GM19025 (cell line): ENCODE data around the gene SMIM28.

Experiments used
- ATAC-seq: cut with Tn5 transposase; IDR thresholded peaks from one replicate; pipeline ENCODE4 v1.9.1; 2021; ENCODE audit warnings: mild to moderate bottlenecking, low read depth, moderate library complexity; ENCODE audit not compliant: unreplicated experiment

The SMIM28 gene

GRCh38 chr6:138426500-138427123 lies 48.9 kb downstream of the SMIM28 start:
- no peak for ATAC-seq

- no peak for ATAC-seq
Measured at GRCh38 chr6:138427701-138428100, 50.0 kb downstream of the SMIM28 start.

GRCh38 chr6:138428944-138429598 lies 51.4 kb downstream of the SMIM28 start:
- ATAC-seq: no peak

DNA sequence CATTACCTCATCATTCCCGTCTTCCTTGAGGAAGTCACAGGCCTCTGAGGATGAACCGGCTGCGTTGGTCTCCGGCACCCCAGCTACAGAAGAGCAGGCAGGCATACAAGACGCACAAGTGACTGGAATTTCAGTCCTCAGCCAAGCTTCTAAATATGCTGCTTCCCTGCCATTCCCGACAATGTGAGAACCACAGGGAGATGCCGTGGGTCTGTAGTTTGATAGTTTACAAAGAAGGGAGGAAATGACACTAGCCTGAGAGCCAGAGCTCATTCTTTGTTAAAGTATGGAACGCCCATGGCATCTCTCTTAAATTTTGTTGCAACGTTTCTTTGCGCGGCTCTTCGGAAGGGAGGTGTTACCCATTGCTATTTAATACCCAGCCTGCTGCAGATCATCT lies 52.1 kb downstream of the SMIM28 start:
- no peak for ATAC-seq

- no peak for ATAC-seq
Measured at GRCh38 chr6:138430361-138431145, 52.8 kb downstream of the SMIM28 start.

DNA sequence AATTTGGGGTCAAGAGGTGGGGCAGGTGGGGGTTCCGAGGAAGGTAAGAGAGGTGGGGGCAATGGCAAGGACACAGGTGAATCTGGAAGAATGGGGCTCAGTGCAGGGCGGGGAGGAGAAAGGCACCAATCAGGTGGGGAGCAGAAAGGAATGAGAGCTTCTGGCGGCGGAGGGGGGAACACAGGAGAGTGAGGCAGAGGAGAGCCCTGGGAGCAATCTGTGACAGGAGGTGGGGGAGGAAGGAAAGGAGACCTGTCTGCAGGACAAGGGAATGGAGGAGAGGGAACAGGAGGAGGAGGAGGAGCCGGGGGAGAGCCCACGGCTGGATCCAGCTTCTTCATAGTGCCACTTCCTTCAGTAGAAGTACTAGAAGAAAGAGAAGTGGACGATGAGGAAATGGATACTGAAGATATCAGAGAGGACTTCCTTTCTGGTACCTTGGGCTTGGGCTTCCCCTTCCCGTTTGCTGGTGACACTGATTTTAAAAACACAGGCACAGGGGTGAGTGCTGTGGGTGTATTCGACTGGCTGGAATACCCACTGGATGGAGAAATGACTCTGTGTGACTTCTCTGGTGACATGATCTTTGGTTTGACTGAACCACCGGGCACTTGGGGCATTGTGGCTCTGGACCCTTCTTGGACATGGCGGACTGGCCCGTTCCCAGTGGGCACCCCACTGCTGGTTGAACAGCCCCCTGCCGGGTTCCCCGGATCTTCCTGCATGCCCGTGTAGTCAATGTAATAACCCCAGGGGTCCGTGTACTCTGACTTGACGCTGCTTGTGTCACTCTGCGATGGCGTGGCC lies 53.8 kb downstream of the SMIM28 start:
- no peak for ATAC-seq

DNA sequence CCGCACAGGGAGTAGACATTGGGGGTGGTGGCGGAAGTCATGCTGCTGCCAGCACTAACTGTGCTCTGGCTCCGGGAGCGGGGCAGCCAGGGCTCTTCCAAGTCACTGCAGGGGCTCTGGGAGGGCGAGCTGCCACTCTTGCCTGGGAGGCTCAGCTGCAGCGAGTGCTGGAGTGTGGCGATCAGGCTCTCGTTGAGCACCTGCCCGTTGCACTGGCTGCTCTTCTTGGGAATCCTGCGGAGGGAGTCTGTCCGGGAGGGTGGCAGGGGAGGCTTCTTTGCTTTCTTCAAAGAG lies 54.3 kb downstream of the SMIM28 start:
- ATAC-seq: no peak
